NK-92 (cell line): Measurements from ENCODE around the gene SH3RF3.

Source experiments
- DNase-seq: peaks from one replicate; lab custom pipeline; 2025; ENCODE audit not compliant: unreplicated experiment; lab: John Stamatoyannopoulos, UW

The SH3RF3 gene

DNA sequence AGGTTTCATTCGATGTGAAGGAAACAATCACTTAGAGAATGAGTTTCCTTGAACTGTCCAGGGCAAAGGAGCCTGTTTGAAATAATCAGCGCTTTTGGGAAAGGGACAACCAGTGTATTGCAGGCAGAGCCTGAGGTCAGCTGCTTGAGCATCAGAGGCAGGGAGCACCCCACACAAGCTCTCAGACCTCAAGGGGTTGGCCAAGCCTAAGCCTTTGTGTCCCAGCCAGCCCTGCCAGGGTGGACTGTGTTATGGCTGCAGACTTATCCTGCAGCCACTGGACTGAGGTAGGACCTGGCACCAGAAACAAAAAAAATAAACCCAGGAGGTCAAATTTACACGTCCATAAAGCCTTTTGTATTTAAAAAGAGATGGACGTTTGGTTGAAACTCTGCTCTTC is 256.5 kb downstream of the SH3RF3 start:
- no peak for DNase-seq

DNA sequence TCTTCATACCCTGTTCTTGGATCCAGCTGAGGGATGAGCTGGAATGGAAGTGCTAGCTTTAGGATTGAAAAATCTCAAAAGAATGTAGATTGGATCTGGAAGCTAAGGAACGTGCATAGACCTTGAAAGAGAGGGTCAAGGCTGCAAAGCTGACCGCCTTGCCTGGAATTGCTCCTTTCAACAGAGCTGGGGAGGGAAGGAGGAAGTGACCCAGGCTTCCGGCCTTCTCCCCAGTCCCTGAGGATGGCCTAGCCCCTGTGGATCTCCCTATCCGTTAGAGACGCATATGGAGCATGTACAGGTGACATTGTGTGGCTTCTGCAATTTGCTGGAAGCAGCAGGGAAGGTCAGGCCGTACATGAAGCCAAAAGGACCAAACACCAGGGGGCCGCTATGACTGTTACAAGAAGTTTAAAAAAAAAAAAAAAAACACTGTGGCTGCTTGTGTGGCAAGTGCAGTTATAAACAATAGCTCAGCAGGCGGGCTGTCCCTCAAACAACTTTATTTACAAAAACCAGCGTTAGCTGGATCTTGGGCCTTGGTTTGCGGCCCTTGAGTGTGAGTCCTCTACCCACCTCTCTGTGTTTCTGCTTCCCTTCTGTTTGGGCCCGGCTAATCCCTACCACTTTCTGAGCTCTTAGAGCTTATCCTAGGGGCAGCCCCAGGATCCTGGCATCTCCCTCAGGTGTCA is 257.1 kb downstream of the SH3RF3 start:
- no peak for DNase-seq

DNA sequence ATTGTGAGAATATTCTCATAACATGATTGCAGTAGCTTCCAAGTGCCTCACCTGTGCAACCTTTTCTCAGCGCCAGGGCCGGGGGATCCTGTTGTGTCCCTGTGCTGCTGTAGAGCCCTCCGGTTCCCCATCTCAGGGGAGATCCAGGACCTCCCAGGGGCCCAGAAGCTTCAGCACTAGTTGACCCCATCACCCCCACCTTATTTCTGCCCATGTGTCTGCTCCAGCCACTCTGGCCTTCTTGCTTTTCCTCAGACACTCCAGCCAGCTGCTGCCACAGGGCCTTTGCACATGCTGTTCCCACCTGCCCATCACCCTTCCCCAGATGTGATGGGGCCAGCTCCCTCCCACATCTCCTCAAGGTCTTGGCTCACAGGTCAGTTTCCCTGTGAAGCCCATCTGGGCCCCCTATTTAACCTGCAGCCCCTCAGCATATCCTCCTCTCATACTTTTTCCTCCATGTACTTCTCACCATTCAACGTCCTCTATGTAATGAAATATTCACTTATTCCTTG is 258.3 kb downstream of the SH3RF3 start:
- DNase-seq: no peak

DNA sequence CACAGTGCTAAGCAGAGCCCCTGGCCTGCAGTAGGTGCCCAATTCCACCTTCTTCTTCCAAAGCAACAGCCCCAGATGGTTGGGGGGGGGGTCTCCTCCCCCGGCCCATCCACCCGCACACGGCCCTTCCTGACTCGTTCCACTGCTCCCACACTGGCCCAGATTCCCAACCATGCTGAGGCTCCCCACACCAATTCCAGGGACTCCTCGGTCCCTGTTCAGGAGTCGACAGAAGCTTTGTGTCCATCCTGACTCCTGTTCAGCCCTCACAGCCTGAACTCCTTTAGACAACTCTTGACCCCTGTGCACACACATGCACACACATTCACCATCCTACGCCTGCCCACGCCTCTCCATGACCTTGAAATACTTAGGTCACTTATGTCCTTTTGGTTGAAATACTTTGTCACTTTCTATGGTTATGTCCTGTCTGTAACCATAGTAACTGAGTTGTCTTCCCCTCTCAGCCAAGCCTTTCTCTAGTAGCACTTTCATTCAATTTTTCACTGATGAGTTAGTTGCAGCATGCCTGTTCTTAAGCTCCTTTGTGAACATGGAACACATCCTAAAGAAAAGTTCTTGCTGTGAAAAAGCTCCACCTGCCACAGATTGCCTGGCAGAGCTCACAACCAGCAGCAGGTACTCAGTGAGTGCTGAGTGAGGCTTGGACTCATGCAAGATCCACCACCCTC is 258.9 kb downstream of the SH3RF3 start:
- no peak for DNase-seq

DNA sequence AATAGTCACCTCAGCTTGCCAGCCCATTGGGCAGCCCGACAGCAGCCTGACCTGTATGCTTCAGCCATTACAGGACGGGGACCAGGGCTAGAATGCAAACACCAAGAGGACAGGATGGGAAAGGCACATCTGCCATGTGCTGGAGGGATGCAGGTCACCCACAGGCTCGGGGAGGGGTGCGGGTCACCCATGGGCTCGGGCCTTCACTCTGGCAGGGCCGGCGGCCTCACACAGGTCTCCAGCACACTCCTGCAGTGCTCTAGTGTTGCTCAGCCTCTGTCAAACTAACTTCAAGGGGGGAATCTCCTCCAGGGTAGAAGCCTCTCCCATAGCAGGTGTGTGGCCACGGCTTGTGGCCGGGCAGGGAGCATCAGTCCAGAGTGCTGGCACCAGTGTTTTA is 262.2 kb downstream of the SH3RF3 start:
- DNase-seq: no peak

DNA sequence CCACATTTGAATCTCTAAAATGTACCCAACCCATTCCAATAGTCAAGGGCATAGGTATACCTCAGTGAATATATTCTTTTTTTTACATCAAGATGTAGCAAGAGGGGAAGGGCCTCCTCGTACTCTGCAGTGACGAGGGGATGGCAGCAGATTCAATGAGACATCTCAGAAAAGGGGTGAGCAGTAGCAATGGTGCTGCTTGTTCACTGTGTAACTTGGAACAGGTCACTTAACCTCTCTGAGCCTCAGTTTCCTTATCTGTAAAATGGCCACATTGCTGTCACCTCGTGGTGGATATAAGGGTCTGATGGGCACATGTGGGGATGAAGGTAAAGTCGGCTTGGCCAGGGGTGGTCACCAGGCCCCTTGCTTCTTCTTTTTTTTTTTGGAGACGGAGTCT is 263.1 kb downstream of the SH3RF3 start:
- DNase-seq: no peak

DNA sequence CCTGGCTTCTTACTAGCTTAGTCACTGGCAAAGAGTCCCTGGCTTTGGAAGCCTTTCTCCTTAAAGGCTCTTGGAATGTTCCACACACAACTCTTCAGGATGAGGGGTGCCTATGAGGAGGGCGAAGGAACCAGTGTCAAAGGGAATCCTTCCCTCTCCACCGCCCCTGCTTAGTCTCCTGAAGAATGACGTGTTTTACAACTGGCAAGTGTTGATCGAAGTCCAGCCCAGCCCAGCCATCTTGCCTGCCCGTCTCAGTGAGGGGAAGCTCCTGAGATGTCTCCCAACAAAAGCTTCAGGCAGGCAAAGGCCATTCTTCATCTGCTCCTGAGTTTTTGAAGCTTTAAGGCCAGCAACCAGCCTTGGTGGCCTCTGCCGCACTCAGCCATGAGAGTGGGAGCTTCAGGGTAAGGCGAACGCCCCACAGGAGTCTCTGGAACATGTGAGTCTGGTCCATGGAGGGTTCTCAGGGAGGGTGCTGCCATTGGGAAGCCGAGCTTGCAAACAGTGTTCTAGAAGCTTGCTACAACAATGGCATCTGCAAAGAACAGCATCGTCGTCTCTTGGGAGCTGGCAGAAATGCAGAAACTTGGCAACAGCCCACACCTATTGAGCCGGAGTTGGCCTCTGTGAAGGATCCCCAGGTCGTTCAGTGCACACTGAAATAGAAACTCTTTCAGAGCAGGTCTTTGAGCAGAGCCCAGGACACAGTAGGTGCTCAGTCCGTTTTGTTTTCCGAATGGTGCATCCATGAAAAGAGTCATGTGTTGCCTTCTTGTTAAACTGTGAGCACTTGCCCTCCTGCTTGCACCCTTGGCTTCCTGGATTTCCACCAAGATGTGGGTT is 264.0 kb downstream of the SH3RF3 start:
- no peak for DNase-seq

DNA sequence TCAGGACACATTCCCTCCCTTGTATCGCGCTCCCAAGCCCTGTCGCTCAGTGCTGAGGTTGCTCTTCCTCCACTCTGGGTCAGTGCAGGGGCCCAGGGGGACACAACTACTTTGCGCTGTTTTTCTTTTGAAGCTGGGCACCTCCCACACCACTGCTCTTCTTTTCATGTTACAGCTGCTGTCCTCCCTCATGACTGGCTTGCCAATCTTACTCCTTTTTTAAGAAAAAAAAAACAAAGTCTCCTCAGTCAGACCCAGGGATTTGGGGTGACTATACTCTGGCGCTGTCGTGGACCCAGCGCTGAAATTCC is 264.6 kb downstream of the SH3RF3 start:
- no peak for DNase-seq

DNA sequence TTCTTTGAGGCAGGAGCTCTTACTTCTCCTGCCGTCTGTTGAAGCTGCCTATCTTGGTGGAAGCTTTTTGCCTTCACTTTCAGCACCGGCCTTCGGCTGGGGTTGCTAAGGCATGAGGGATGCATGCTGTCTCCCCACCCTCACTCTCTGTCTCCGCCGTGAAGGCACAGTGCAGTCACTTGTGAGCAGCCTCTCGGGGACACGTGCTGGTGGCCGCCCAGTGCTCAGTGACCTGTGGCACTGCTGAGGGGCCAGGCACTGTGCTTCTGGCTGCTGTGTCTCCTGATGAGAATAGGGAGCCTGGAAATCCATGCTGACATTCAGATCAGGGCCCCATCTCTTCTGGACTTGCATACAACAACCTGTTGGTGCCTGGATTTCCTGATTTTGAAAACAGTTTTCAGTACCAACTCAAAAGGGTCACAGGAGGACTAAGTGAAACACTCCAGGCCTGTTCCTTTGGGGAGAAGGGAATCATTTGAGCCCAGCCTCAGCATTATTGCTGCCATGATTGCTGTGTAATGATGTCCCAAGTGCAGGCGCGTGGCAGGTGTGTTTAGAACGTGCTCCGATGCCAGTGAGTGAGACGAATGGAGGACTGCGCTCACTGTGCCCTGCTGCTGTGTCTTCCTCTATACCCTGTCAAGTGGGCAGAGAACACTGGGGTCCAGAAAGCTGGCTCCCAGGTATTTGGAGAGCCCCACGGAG is 266.6 kb downstream of the SH3RF3 start:
- no peak for DNase-seq

DNA sequence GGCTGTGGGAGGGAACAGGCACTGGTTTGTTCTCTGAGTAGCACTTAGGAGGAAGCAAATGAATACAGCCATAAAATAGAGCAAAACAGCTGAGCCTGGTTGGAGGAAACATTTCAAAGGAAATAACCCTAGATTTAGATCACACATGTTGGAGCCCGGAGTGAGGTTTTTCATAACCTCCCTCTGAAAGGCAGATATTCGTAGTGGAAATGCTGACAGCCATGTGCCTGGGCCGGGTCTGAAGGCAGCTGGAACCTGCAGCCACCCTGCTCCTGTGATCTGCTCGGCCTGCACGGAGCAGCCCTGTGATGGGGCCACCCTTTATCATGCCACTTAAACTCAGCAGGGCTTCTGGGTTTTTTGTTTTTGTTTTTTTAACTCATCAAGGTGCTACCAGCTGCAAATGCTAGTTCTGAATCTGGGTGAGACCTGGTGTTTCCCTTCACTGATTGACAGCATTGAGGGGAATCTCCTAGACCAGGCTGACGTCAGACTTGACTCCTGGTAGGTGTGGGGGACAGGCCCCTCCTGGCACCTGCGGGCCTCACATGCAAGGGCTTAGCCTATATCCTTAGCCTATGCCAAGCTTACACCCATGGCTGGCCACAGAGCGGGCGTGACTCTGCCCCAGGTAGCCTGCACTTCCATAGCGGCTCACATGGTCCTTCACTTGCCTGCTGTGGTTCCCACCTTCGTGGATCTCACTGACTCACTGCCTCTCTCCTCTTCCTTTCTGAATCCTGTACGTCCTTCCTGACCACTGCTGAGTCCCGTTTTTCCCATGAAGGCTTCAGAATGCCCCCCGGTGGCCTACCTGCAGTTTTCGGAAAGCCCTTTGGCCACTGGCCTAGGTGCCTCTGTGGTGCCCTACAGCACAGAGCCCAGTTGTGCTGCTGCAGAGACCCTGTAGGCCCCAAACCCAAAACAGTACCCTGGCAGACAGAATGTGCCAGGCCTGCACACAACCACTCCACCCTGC is 267.5 kb downstream of the SH3RF3 start:
- DNase-seq: no peak

DNA sequence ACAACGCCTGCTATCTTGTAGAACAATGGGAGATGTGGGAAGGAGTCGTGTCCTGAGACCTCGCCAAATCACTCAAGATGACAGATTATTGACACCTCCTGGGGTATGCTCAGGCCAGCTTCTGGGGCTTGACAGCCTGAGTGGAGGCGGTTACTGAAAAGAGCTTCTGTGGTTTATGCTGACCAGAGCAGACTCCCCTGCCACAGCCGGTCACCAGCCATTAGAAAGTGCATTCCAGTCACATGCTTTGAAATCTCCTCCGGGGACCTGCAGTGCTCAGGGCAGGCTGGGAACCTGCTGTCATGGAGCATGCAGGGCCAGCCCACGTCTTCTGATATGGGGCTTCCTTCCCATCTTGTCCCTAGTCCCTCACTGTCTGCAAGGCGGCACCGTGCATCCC is 268.9 kb downstream of the SH3RF3 start:
- DNase-seq: no peak

DNA sequence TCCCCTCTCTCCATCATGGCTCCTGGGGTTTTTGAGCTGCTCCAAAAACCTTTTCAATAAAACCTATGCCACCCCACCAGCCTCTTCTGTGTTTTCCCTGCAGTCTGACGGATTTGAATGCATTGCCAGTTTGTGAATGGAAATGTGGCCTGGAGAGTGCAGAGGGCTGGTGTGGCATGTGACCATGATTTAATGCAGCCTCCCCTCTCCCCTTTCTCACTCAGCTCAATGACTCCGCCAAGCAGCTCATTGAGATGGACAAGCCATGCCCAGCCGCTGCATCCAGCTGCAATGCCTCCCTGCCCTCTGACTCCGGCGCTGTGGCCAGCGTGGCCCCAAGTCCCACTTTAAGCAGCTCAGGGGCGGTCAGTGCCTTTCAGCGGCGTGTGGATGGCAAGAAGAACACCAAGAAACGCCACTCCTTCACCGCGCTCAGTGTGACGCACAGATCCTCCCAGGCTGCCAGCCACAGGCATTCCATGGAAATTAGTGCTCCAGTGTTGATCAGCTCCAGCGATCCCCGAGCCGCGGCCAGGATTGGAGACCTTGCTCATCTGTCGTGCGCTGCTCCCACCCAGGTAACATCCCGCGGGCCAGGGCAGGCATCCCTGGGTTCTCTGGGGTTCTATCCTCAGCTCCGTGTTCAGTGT is 269.5 kb downstream of the SH3RF3 start:
- no peak for DNase-seq

DNA sequence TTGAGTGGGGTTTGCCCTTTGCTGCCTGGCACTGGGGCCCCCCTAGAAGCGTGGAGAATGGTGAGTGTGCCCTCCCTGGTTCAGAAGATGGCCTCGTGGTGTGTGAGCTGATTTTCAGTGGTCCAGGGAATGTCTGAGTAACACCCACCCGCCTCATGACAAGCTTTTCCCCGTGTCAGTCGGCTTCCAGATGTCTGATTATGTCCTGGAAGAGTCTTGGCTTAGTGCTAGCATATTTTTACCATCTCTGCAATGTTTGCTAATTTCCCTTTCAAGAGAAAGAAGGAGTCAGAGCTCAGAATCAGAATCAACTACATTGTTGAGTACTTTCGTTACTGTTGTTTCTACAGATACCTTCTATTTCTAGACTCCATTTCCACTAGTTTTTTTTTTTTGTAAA is 270.1 kb downstream of the SH3RF3 start:
- no peak for DNase-seq

DNA sequence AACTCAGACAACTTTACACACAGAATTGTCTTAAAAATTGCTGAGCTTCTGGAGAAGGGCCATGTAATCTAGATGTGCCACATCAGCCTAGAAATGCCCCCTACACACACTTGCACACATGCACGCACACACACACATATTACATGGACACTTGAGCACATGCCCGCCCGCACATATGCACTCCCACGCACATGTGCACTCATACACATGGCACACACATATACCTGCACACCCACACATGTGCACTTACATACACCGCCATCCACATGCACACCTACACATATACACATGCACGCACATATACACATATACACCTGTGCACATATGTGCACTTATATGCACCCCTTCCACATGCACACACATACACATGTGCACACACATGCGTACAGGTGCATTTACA is 271.1 kb downstream of the SH3RF3 start:
- DNase-seq: no peak

DNA sequence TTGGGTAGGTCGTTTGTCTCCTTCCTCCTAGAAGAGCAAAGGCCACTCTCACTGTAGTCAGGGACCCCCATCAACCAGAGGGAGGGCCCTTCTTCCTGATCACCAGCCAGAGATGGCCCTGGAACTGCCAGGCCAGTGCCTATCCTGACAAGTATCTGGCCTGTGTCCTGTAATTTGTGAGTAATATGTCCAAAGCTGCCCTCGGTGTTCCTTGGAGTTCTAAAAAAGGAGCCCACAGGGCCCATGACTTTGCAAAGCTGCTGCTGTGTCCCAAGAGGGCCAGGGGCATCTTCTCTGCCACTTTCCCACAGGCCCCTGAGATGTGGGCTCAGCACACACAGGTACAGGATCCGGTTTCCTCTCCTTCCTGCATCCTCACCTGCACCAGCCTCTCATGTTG is 272.4 kb downstream of the SH3RF3 start:
- no peak for DNase-seq

DNA sequence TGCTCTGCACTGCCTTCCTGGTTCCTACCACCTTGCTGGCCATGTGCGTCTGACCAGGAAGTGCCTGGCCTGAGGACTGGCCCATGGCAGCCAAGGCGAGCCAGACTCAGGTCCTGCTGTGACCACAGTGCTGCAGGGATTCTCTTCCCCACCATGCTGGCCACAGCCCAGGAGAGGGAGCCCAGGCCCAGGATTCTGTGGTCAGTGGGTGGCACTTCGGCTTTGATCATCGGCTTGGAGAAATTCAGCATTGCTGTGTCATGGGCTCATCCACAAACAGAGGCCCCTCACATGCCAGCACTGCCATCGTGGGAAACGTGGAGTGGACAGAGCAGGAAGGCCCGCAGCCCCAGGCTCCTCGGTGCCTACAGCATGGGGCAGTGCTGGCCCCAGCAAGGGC is 273.2 kb downstream of the SH3RF3 start:
- DNase-seq: no peak

DNA sequence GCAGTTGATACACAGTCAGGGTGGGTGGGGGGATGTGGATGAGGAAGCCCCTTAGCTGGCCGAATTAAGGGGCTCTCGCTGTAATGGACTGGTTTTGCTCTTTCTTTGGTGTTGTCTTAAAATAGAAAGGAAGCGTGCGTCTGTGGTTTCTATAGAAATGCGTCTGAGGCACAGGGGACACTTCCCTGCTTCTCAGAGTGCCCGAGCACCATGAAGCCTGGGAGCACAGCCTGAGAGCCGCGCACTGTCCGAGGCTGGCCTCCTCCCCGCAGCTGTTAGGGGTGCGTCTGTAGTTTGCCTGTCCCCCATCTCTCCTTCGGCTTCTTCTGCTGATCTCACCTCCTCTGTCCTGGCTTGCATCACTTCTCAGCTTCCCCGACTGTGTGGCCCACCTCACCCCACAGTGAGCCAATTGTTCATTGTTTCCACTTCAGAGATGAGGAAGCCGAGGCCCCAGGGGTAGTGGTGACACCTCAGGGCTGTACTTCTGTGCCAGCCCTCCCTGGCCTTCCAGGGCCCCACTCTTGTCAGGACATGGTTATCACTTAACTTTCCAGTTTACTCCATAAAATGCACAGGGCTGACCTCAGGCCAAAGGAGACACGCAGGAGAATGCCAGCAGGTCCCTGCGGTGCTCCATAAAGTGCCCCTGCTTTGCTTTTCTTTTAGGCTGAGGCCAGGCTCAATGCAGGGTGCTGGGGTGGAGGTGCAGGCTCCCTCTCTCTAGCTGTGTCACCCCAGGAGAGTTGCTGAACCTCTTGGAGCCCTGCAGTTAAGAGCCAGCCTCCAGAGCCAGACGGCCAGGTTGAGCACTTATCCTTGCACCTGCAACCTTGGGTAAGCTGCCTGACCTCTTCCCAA is 274.2 kb downstream of the SH3RF3 start:
- no peak for DNase-seq

DNA sequence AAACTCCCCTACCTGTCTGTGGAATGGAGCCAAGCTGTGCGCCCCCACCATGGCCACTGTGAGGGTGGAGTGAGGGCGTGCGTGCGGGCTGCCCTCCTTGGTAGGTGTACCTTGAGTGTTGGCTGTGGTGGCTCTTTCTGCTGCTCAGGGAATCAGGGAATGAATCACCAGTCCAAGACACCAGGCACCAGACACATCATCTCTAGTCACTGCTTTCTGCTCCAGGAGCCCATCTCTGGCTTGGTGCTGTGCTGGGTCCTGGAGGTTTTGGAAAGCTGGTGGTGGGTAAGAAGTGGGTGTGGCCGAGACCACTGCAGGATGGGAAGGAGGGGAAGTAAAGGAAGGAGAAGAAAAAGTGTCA is 274.8 kb downstream of the SH3RF3 start:
- DNase-seq: no peak

DNA sequence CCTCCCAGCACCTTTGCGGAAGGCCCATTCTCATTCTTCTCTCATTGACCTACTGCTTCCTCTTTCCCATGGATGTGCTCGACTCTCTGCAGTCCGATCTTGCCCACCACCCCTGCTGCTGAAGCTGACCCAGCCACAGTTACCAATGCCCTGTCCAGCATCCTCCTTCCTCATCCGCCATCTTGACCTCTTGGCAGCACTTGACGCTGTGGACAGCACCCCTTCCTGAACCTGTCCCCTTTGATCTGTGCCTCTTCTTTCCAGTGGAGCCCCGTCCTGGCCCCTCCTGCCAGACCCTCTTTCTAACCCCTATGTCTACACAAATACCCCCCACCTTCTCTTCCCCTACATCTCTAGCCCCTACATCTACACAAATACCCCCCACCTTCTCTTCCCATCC is 275.7 kb downstream of the SH3RF3 start:
- DNase-seq: no peak
